Measurements from ENCODE around the gene DUSP11.
"Not testable (repeated sequence)": the region's sequence is repeated elsewhere in the genome, so short reads cannot be mapped to it uniquely, and the experiment has no call there.

Gene DUSP11

GRCh38 chr2:73718851-73719621 lies 60.9 kb downstream of the DUSP11 start:
- no peak for TF ChIP-seq POLR2AphosphoS5 (IDR thresholded peaks at IDR 0.05; ENCODE audit: low read depth)
- no peak for TF ChIP-seq GABPA (IDR thresholded peaks at IDR 0.05; ENCODE audit: low read depth)
- TF ChIP-seq REST (IDR thresholded peaks at IDR 0.05; ENCODE audit: insufficient replicate concordance, low read depth) = no peak
- TF ChIP-seq CTCF (IDR thresholded peaks at IDR 0.05; ENCODE audit: insufficient read depth, low read length) = no peak
- no peak for TF ChIP-seq SPI1 (IDR thresholded peaks at IDR 0.05; ENCODE audit: borderline replicate concordance, low read depth)
- DNase-seq (ENCODE audit: low read depth in 1 of 2, low spot score in 1 of 2) = no peak
- Histone ChIP-seq H3K27ac (replicated peaks) (no peak overlapping the region), H3K27me3 (ENCODE audit: insufficient read depth, poor library complexity, severe bottlenecking) (no peaks in the 10 kb centered on the region), H3K4me3 (replicated peaks; ENCODE audit: insufficient read depth, low read length) (no peak overlapping the region)

DNA sequence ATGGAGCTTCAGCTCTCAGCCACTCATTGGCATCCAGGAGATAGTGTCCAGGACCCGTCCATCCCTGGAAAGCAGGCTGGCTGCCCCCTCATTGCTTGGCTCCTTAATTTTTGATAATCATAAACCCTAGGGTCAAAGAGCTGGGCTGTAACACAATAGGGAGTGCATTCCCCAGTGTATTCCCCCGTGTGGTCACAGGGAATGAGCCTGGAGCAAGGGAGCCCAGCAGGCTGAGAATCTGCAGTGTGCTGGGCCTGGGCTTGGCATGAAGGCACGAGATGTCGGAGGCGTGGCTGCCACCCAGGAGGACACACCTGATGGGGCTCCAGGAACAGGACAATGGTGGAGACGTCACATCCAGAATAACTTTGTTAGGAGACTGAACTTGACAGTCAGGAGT lies 61.5 kb downstream of the DUSP11 start:
- H3K27me3 ChIP-seq (ENCODE audit: insufficient read depth, poor library complexity, severe bottlenecking) = no peaks in the 10 kb centered on the region

DNA sequence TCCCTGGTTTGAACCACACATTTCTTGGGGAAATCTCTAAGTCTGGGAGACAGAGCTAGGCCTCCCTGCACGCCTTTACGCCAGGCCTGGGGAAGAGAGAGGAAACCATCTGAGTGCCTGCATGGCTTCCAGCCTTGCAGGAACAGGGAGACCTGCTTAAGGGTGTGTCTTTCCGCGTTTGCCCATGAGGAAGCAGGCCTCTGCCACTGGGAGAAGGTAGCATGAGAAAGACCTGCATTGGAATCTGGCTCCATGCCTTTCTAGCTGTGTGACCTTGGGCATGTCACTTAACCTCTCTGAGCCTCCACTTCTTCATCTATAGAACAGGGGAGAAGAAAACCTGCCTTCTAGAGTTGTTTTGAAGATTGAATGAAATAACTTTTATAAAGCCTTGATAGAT lies 62.2 kb downstream of the DUSP11 start:
- not testable (repeated sequence) for H3K4me3 ChIP-seq (replicated peaks; ENCODE audit: insufficient read depth, low read length); DNase-seq (ENCODE audit: low read depth in 1 of 2, low spot score in 1 of 2); H3K27me3 ChIP-seq (ENCODE audit: insufficient read depth, poor library complexity, severe bottlenecking); H3K27ac ChIP-seq (replicated peaks)

More for the DNA sequence above, 61.5 kb downstream of the DUSP11 start:
- Histone ChIP-seq H3K4me3 (replicated peaks; ENCODE audit: insufficient read depth, low read length) (no peak overlapping the region), H3K27ac (replicated peaks) (no peak overlapping the region)
- no peak for DNase-seq (ENCODE audit: low read depth in 1 of 2, low spot score in 1 of 2)
- no peak for TF ChIP-seq GABPA (IDR thresholded peaks at IDR 0.05; ENCODE audit: low read depth)
- no peak for TF ChIP-seq SPI1 (IDR thresholded peaks at IDR 0.05; ENCODE audit: borderline replicate concordance, low read depth)
- no peak for TF ChIP-seq CTCF (IDR thresholded peaks at IDR 0.05; ENCODE audit: insufficient read depth, low read length)
- no peak for TF ChIP-seq REST (IDR thresholded peaks at IDR 0.05; ENCODE audit: insufficient replicate concordance, low read depth)
- TF ChIP-seq POLR2AphosphoS5 (IDR thresholded peaks at IDR 0.05; ENCODE audit: low read depth) = no peak

DNA sequence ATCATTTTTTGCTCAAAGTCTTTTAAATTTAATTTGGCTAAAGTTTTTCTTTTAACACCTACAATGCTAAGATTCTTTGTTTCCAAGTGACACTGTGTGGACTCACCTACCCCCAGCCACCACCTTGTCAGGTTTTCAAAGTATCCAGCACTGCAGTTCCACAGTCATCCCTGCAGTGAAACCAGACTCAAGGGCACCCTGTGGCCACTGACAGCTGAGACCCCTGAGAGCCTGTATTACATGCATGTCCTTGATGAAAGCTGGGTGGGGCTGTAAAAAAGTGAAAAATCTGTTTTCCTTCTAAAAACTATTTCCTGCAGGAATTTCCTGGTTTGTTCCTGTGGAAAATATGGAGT lies 62.7 kb downstream of the DUSP11 start:
- no peak for DNase-seq (ENCODE audit: low read depth in 1 of 2, low spot score in 1 of 2)
- H3K4me3 ChIP-seq (replicated peaks; ENCODE audit: insufficient read depth, low read length) = no peak overlapping the region
- TF ChIP-seq SPI1 (IDR thresholded peaks at IDR 0.05; ENCODE audit: borderline replicate concordance, low read depth) (no peak), CTCF (IDR thresholded peaks at IDR 0.05; ENCODE audit: insufficient read depth, low read length) (no peak), REST (IDR thresholded peaks at IDR 0.05; ENCODE audit: insufficient replicate concordance, low read depth) (no peak), POLR2AphosphoS5 (IDR thresholded peaks at IDR 0.05; ENCODE audit: low read depth) (no peak), GABPA (IDR thresholded peaks at IDR 0.05; ENCODE audit: low read depth) (no peak)
- no peaks in the 10 kb centered on the region for H3K27me3 ChIP-seq (ENCODE audit: insufficient read depth, poor library complexity, severe bottlenecking)
- no peak overlapping the region for H3K27ac ChIP-seq (replicated peaks)

All from HL-60 (cell line).